ENCODE data around the gene SRRD. TPM values are rescaled to one million over a fixed set of nuclear protein-coding genes. Genes with fewer than 3 reads are reported as not detected.
A peak's percentile ranks its signal among the peaks of the same experiment; 100 is the strongest.

Gene SRRD
- total and polyA plus RNA-seq, 10 donors = 9.9 to 21.1 (median 17.9) TPM

GRCh38 chr22:26501996-26502395, 18.3 kb downstream of the SRRD start:
- DNase-seq = no peak
- H3K36me3 ChIP-seq = peaks cover 0 to 100% (median 99%) of the 10 kb centered on the region in 6 donors
- no peak overlapping the region for H3K27ac ChIP-seq
- peaks cover 6 to 26% (median 16%) of the 10 kb centered on the region in 6 donors for H3K4me1 ChIP-seq
- H3K9me3 ChIP-seq = no peaks in the 10 kb centered on the region
- no peak overlapping the region for H3K4me3 ChIP-seq
- 87 to 94% (median 90%) methylated on average over 2 of the region's 2 CpGs for WGBS, 5 donors
- intact Hi-C loops (cut with DNase I; ENCODE audit: low total_unique reads) = no loop called here
- H3K27me3 ChIP-seq (replicated peaks in 1 of 7) = no peaks in the 10 kb centered on the region
- TF ChIP-seq POLR2A (IDR thresholded peaks at IDR 0.05) (no peak), POLR2AphosphoS5 (IDR thresholded peaks at IDR 0.05) (no peak), CTCF (IDR thresholded peaks at IDR 0.05 in 8 of 11, conservative IDR thresholded peaks at IDR 0.05 in 3 of 11) (no peak)

- H3K36me3 ChIP-seq = peaks cover 0 to 100% (median 99%) of the 10 kb centered on the region in 6 donors
- TF ChIP-seq POLR2AphosphoS5 (IDR thresholded peaks at IDR 0.05) = peak in 2 of 3 donors; percentile 12 to 20
- peak; percentile 35 to 74 (median 57) for TF ChIP-seq CTCF (IDR thresholded peaks at IDR 0.05 in 8 of 11, conservative IDR thresholded peaks at IDR 0.05 in 3 of 11)
- no peak for TF ChIP-seq POLR2A (IDR thresholded peaks at IDR 0.05)
These were observed 19.2 kb downstream of the SRRD start for GRCh38 chr22:26502688-26503561.

GRCh38 chr22:26503758-26504157, 20.1 kb downstream of the SRRD start:
- H3K27ac ChIP-seq = peak overlapping the region in 4 of 8 donors; percentile 52 to 75 (median 58)
- 28 to 62% (median 46%) methylated on average over 1 of the region's 1 CpG for WGBS, 5 donors
- TF ChIP-seq POLR2A (IDR thresholded peaks at IDR 0.05) = no peak
- no peak for TF ChIP-seq CTCF (IDR thresholded peaks at IDR 0.05 in 8 of 11, conservative IDR thresholded peaks at IDR 0.05 in 3 of 11)
- no peak for TF ChIP-seq POLR2AphosphoS5 (IDR thresholded peaks at IDR 0.05)

More at GRCh38 chr22:26502688-26503561, 19.2 kb downstream of the SRRD start:
- H3K27ac ChIP-seq = peak overlapping the region in 5 of 8 donors; percentile 39 to 75 (median 52)
- intact Hi-C loops (cut with DNase I; ENCODE audit: low total_unique reads) = no loop called here
- no peaks in the 10 kb centered on the region for H3K9me3 ChIP-seq
- H3K27me3 ChIP-seq (replicated peaks in 1 of 7) = no peaks in the 10 kb centered on the region
- peaks cover 6 to 31% (median 16%) of the 10 kb centered on the region in 6 donors for H3K4me1 ChIP-seq
- no peak overlapping the region for H3K4me3 ChIP-seq
- WGBS, 5 donors = 11 to 21% (median 14%) methylated on average over 3 of the region's 3 CpGs
- peak; percentile 84 for DNase-seq

GRCh38 chr22:26508148-26508547, 24.5 kb downstream of the SRRD start:
- intact Hi-C loops (cut with DNase I; ENCODE audit: low total_unique reads) = no loop called here
- peaks cover 24 to 69% (median 39%) of the 10 kb centered on the region in 6 donors for H3K4me1 ChIP-seq
- H3K36me3 ChIP-seq = peaks cover 0 to 76% (median 71%) of the 10 kb centered on the region in 6 donors
- no peaks in the 10 kb centered on the region for H3K9me3 ChIP-seq
- no peak overlapping the region for H3K27ac ChIP-seq
- no peak overlapping the region for H3K4me3 ChIP-seq
- no peak for TF ChIP-seq CTCF (IDR thresholded peaks at IDR 0.05 in 8 of 11, conservative IDR thresholded peaks at IDR 0.05 in 3 of 11)
- no peak for TF ChIP-seq POLR2AphosphoS5 (IDR thresholded peaks at IDR 0.05)
- no peak for TF ChIP-seq POLR2A (IDR thresholded peaks at IDR 0.05)
- no peaks in the 10 kb centered on the region for H3K27me3 ChIP-seq (replicated peaks in 1 of 7)
- no peak for DNase-seq

More at GRCh38 chr22:26503758-26504157, 20.1 kb downstream of the SRRD start:
- Histone ChIP-seq H3K36me3 (peaks cover 0 to 100% (median 99%) of the 10 kb centered on the region in 6 donors), H3K4me3 (no peak overlapping the region), H3K27me3 (replicated peaks in 1 of 7) (no peaks in the 10 kb centered on the region), H3K4me1 (peaks cover 6 to 38% (median 18%) of the 10 kb centered on the region in 6 donors), H3K9me3 (no peaks in the 10 kb centered on the region)
- DNase-seq = no peak
- intact Hi-C loops (cut with DNase I; ENCODE audit: low total_unique reads) = no loop called here

All from spleen (tissue), 11 donors.